Left cardiac atrium (tissue), 4 donors: ENCODE measurements around the gene TRIP6. TPM values are rescaled to one million over a fixed set of nuclear protein-coding genes. Genes with fewer than 3 reads are reported as not detected.
A peak's percentile ranks its signal among the peaks of the same experiment; 100 is the strongest.
"Not testable (repeated sequence)": the region's sequence is repeated elsewhere in the genome, so short reads cannot be mapped to it uniquely, and the experiment has no call there.

Experiments
- ATAC-seq, 2 donors: fragments of 200-7000 bp; cut with Tn5 transposase; one replicate each; pipeline ENCODE4 v1.9.1; 2020; ENCODE audit warnings: mild to moderate bottlenecking in 2 of 2, moderate library complexity in 2 of 2
- DNase-seq: peaks from one replicate; pipeline ENCODE4 v3.0.0-alpha.2; 2020
- intact Hi-C, 2 donors: fragments of 100-400 bp; cut with DNase I; formaldehyde crosslinking; loops; one replicate each; pipeline versions ENCODE4 v1.14.1 to v1.15.1; 2022 to 2023
- microRNA-seq, 2 donors: library from miRNA; unstranded; fragments of <30 nt; microRNA quantifications; one replicate each; pipeline ENCODE4 v1.2.0, GENCODE V29; 2020
- total RNA-seq, 2 donors: library from RNA; stranded (reverse); fragmentation: NEBNext Ultra II Directional; extraction: Animal tissue kit (Norgen Biotek cat#: 25700); gene quantifications; one replicate each; pipeline ENCODE4 v1.2.1, GENCODE V29; 2021
- donor health status: DM: no; HTN: yes; CAD: no.
- donor health status: DM: no; HTN: yes; CAD: no; lungs with severe emphysema.
- donor health status: DM: yes; HTN: yes; CAD: no.
- donor health status: Dilated cardiomyopathy.

The TRIP6 gene
- total RNA-seq, 2 donors from 2014 or later: 36.5 to 48.0 TPM

GRCh38 chr7:100896732-100897608 lies 29.8 kb downstream of the TRIP6 start:
- ATAC-seq: peak; percentile 10 to 17
- DNase-seq: peak; percentile 75
- intact Hi-C loops: loop anchor here (2.0 to 10.0 kb wide), 3 partner anchors 160 to 278 kb away; no protein-coding TSS in a partner anchor

- ATAC-seq (no peak), DNase-seq (no peak)
- intact Hi-C loops: loop anchor here (2.0 to 10.0 kb wide), 3 partner anchors 159 to 277 kb away; no protein-coding TSS in a partner anchor
Observed at GRCh38 chr7:100897772-100898454, 30.7 kb downstream of the TRIP6 start.

GRCh38 chr7:100899432-100899831 lies 32.2 kb downstream of the TRIP6 start:
- intact Hi-C loops: loop anchor here (5.0 to 10.0 kb wide), 2 partner anchors 158 to 275 kb away; no protein-coding TSS in a partner anchor
- DNase-seq: no peak
- ATAC-seq: no peak

- ATAC-seq: no peak
- intact Hi-C loops: no loop called here
- DNase-seq: no peak
Observed at GRCh38 chr7:100900978-100901377, 33.8 kb downstream of the TRIP6 start.

GRCh38 chr7:100901921-100902332 lies 34.7 kb downstream of the TRIP6 start:
- no peak for DNase-seq

GRCh38 chr7:100902638-100903037 lies 35.5 kb downstream of the TRIP6 start:
- no peak for ATAC-seq
- intact Hi-C loops: no loop called here
- DNase-seq: no peak

More at GRCh38 chr7:100901921-100902332, 34.7 kb downstream of the TRIP6 start:
- intact Hi-C loops: no loop called here
- ATAC-seq: no peak

- no peak for ATAC-seq
- no peak for DNase-seq
- intact Hi-C loops: no loop called here
Observed at GRCh38 chr7:100908512-100908911, 41.3 kb downstream of the TRIP6 start.

- DNase-seq, intact Hi-C loops, ATAC-seq: not testable (repeated sequence)
Observed at GRCh38 chr7:100910443-100910842, 43.3 kb downstream of the TRIP6 start.

GRCh38 chr7:100911484-100911883 lies 44.3 kb downstream of the TRIP6 start:
- ATAC-seq (no peak), DNase-seq (no peak)
- intact Hi-C loops: no loop called here

GRCh38 chr7:100914208-100914878 lies 47.2 kb downstream of the TRIP6 start:
- no peak for ATAC-seq
- DNase-seq: no peak
- intact Hi-C loops: no loop called here

- ATAC-seq (no peak), DNase-seq (no peak)
- intact Hi-C loops: no loop called here
Observed at GRCh38 chr7:100914879-100915447, 47.8 kb downstream of the TRIP6 start.

- ATAC-seq, DNase-seq, intact Hi-C loops: not testable (repeated sequence)
Observed at GRCh38 chr7:100919335-100919734, 52.1 kb downstream of the TRIP6 start.

GRCh38 chr7:100919779-100920437 lies 52.7 kb downstream of the TRIP6 start:
- DNase-seq, ATAC-seq, intact Hi-C loops: not testable (repeated sequence)

GRCh38 chr7:100921039-100921438 lies 53.9 kb downstream of the TRIP6 start:
- DNase-seq: no peak
- intact Hi-C loops: no loop called here
- ATAC-seq: no peak

Small RNAs within 50 kb of the gene (microRNA-seq; reads per million reads assigned to microRNA genes)
- 0 to 0.27 reads per million in 2 donors for gene MIR6875

Other genes with a start within 250 kb of the TRIP6 start
- gene TFR2, start 225.8 kb upstream of the TRIP6 start, total RNA-seq: under 1 TPM; 0.29 to 0.79 TPM
- not detected for gene ACTL6B, start 210.9 kb upstream of the TRIP6 start, total RNA-seq
- 100 to 1,000 TPM; 125 to 153 TPM for gene GNB2, start 193.6 kb upstream of the TRIP6 start, total RNA-seq
- 10 to 100 TPM; 25.8 to 31.0 TPM for gene GIGYF1, start 173.1 kb upstream of the TRIP6 start, total RNA-seq
- 10 to 100 TPM; 23.2 to 29.0 TPM for gene POP7, start 161.3 kb upstream of the TRIP6 start, total RNA-seq
- not detected for gene EPO, start 146.9 kb upstream of the TRIP6 start, total RNA-seq
- gene ZAN, start 133.8 kb upstream of the TRIP6 start, total RNA-seq: not detected
- 10 to 100 TPM; 27.5 to 46.8 TPM for gene EPHB4, start 39.9 kb upstream of the TRIP6 start, total RNA-seq
- gene SLC12A9, start 14.7 kb upstream of the TRIP6 start, total RNA-seq: 10 to 100 TPM; 13.4 to 14.7 TPM
- 10 to 100 TPM; 65.1 to 87.0 TPM for gene SRRT, start 7.7 kb downstream of the TRIP6 start, total RNA-seq
- 1 to 10 TPM; 2.7 to 4.3 TPM for gene UFSP1, start 22.3 kb downstream of the TRIP6 start, total RNA-seq
- 10 to 100 TPM in 1 of 2 donors, 1 to 10 TPM in 1; 8.5 to 30.9 TPM for gene ACHE, start 28.5 kb downstream of the TRIP6 start, total RNA-seq
- gene MUC3A, start 82.1 kb downstream of the TRIP6 start, total RNA-seq: under 1 TPM; 0.35 to 0.76 TPM
- gene MUC12, start 102.2 kb downstream of the TRIP6 start, total RNA-seq: under 1 TPM; 0.35 to 0.39 TPM
- not detected for gene MUC17, start 152.7 kb downstream of the TRIP6 start, total RNA-seq
- 10 to 100 TPM; 20.7 to 22.4 TPM for gene TRIM56, start 218.1 kb downstream of the TRIP6 start, total RNA-seq